Spleen (tissue), 11 donors: ENCODE measurements around the gene DCUN1D4. TPM values are rescaled to one million over a fixed set of nuclear protein-coding genes. Genes with fewer than 3 reads are reported as not detected.

Experiments used
- DNase-seq: peaks from one replicate; pipeline ENCODE4 v3.0.0-alpha.2; 2020
- H3K27ac ChIP-seq, 8 donors: fragments of 200-600 bp; sonication (generic) in 7 of 8; 1 replicate in 4 of 8; 2 replicates in 4 of 8; pipeline versions ENCODE4 v1.5.0 to v1.8.0; 2016 to 2021; ENCODE audit warnings: inconsistent platforms in 4 of 8, mild to moderate bottlenecking in 4 of 8, moderate library complexity in 1 of 8
- H3K27me3 ChIP-seq, 7 donors: fragments of 200-600 bp; sonication (generic) in 6 of 7; replicated peaks in 1 of 7; 1 replicate in 4 of 7; 2 replicates in 3 of 7; pipeline versions ENCODE4 v1.5.0 to v1.8.0; 2016 to 2021; ENCODE audit warnings: inconsistent platforms in 3 of 7, mild to moderate bottlenecking in 1 of 7
- H3K36me3 ChIP-seq, 6 donors: fragments of 200-600 bp; sonication (generic) in 5 of 6; 1 replicate in 4 of 6; 2 replicates in 2 of 6; pipeline versions ENCODE4 v1.5.0 to v1.8.0; 2016 to 2021; ENCODE audit warnings: inconsistent platforms in 2 of 6
- H3K4me1 ChIP-seq, 6 donors: fragments of 200-600 bp; sonication (generic) in 5 of 6; 1 replicate in 3 of 6; 2 replicates in 3 of 6; pipeline versions ENCODE4 v1.5.0 to v1.8.0; 2016 to 2021; ENCODE audit warnings: inconsistent platforms in 3 of 6
- H3K4me3 ChIP-seq, 8 donors: fragments of 200-600 bp; sonication (generic) in 7 of 8; 1 replicate in 4 of 8; 2 replicates in 4 of 8; pipeline versions ENCODE4 v1.5.0 to v1.8.0; 2016 to 2021; ENCODE audit warnings: inconsistent platforms in 4 of 8, mild to moderate bottlenecking in 4 of 8, moderate library complexity in 2 of 8
- H3K9me3 ChIP-seq, 8 donors: fragments of 200-600 bp; sonication (generic) in 7 of 8; 1 replicate in 4 of 8; 2 replicates in 4 of 8; pipeline versions ENCODE4 v1.5.0 to v1.8.0; 2016 to 2021; ENCODE audit warnings: inconsistent platforms in 4 of 8
- CTCF ChIP-seq, 11 experiments: fragments of 200-600 bp in 7 of 11; fragments of 450-650 bp in 4 of 11; sonication (generic) in 4 of 11; IDR thresholded peaks in 8 of 11; conservative IDR thresholded peaks in 3 of 11; 1 replicate in 7 of 11; 2 replicates in 4 of 11; pipeline versions ENCODE4 v1.4.0 to v1.8.0; 2016 to 2021; ENCODE audit warnings: antibody characterized with exemption in 11 of 11, inconsistent platforms in 4 of 11, mild to moderate bottlenecking in 1 of 11
- POLR2A ChIP-seq, 3 donors: fragments of 450-650 bp; IDR thresholded peaks; one replicate each; pipeline ENCODE4 v1.5.1; 2017; ENCODE audit warnings: antibody characterized with exemption in 3 of 3, mild to moderate bottlenecking in 1 of 3
- POLR2AphosphoS5 ChIP-seq, 3 donors: sonication (generic); formaldehyde crosslinking; IDR thresholded peaks; one replicate each; pipeline ENCODE4 v1.5.1; 2017; ENCODE audit warnings: antibody characterized with exemption in 3 of 3
- WGBS, 5 donors: extraction: QIAGEN DNeasy Blood & Tissue Kit in 3 of 5; methylation state at CpG; one replicate each; pipeline versions ENCODE4 v1.1.5 to v1.1.7; 2013 to 2018; 5-methylcytosine and 5-hydroxymethylcytosine counted together
- intact Hi-C: fragments of 100-400 bp; cut with DNase I; formaldehyde crosslinking; loops from one replicate; pipeline ENCODE4 v1.15.0; 2023; ENCODE audit warnings: low total_unique reads
- polyA plus RNA-seq, 3 donors: library from polyadenylated mRNA; stranded (reverse); fragments of 200-250 nt; gene quantifications; one replicate each; pipeline ENCODE4 v1.2.1, GENCODE V29; 2013
- total RNA-seq, 7 donors: library from RNA; depleted of rRNA in 3 of 7; stranded (reverse); fragments of >200 nt in 3 of 7; fragmentation: NEBNext Ultra II Directional in 4 of 7; extraction: Animal tissue kit (Norgen Biotek cat#: 25700) in 4 of 7; gene quantifications; one replicate each; pipeline versions ENCODE4 v1.1.0 to v1.2.1, GENCODE V29; 2016 to 2021
- donor health status: healthy with polysubstance abuse.
- donor health status: DM: no; HTN: no; CAD: no; lungs with moderate emphysema.
- donor health status: DM: no; HTN: no; CAD: no.
- donor health status: Bipolar disorder and iron deficiency.
- donor health status: healthy.
- donor health status: DM: no; HTN: no; CAD: no.
- donor health status: DM: yes; HTN: yes; CAD: no.

DCUN1D4 gene
- total and polyA plus RNA-seq, 10 donors, result 10.8 to 59.8 (median 43.7) TPM

GRCh38 chr4:51830156-51830720, 12.7 kb upstream of the DCUN1D4 start:
- Histone ChIP-seq H3K4me3 (no peak overlapping the region), H3K27ac (no peak overlapping the region), H3K27me3 (no peaks in the 10 kb centered on the region), H3K9me3 (no peaks in the 10 kb centered on the region), H3K4me1 (no peaks in the 10 kb centered on the region), H3K36me3 (no peaks in the 10 kb centered on the region)
- no peak for TF ChIP-seq POLR2A (IDR thresholded peaks at IDR 0.05)
- TF ChIP-seq POLR2AphosphoS5 (IDR thresholded peaks at IDR 0.05), result no peak
- no peak for TF ChIP-seq CTCF (IDR thresholded peaks at IDR 0.05 in 8 of 11, conservative IDR thresholded peaks at IDR 0.05 in 3 of 11)
- intact Hi-C loops, result no loop called here
- no peak for DNase-seq
- WGBS, 5 donors, result 58 to 67% (median 66%) methylated on average over 3 of the region's 3 CpGs

GRCh38 chr4:51831133-51831532, 11.8 kb upstream of the DCUN1D4 start:
- Histone ChIP-seq H3K27me3 (no peaks in the 10 kb centered on the region), H3K4me1 (no peaks in the 10 kb centered on the region), H3K27ac (no peak overlapping the region), H3K36me3 (no peaks in the 10 kb centered on the region), H3K9me3 (no peaks in the 10 kb centered on the region), H3K4me3 (no peak overlapping the region)
- intact Hi-C loops, result no loop called here
- no peak for TF ChIP-seq POLR2A (IDR thresholded peaks at IDR 0.05)
- TF ChIP-seq CTCF (IDR thresholded peaks at IDR 0.05 in 8 of 11, conservative IDR thresholded peaks at IDR 0.05 in 3 of 11), result peak; percentile 36 to 73 (median 59)
- WGBS, 5 donors, result 20 to 33% (median 25%) methylated on average over 3 of the region's 3 CpGs
- DNase-seq, result peak; percentile 80

GRCh38 chr4:51833236-51833635, 9.7 kb upstream of the DCUN1D4 start:
- no peaks in the 10 kb centered on the region for H3K27me3 ChIP-seq
- DNase-seq, result no peak
- no peaks in the 10 kb centered on the region for H3K4me1 ChIP-seq
- no peaks in the 10 kb centered on the region for H3K36me3 ChIP-seq
- H3K9me3 ChIP-seq, result no peaks in the 10 kb centered on the region
- H3K4me3 ChIP-seq, result no peak overlapping the region
- no peak for TF ChIP-seq POLR2AphosphoS5 (IDR thresholded peaks at IDR 0.05)
- TF ChIP-seq CTCF (IDR thresholded peaks at IDR 0.05 in 8 of 11, conservative IDR thresholded peaks at IDR 0.05 in 3 of 11), result no peak
- no peak for TF ChIP-seq POLR2A (IDR thresholded peaks at IDR 0.05)
- intact Hi-C loops, result no loop called here
- no peak overlapping the region for H3K27ac ChIP-seq

GRCh38 chr4:51835079-51835478, 7.9 kb upstream of the DCUN1D4 start:
- Histone ChIP-seq H3K27ac (no peak overlapping the region), H3K4me1 (no peaks in the 10 kb centered on the region), H3K4me3 (no peak overlapping the region), H3K36me3 (no peaks in the 10 kb centered on the region), H3K27me3 (no peaks in the 10 kb centered on the region), H3K9me3 (no peaks in the 10 kb centered on the region)
- no peak for DNase-seq
- TF ChIP-seq POLR2AphosphoS5 (IDR thresholded peaks at IDR 0.05) (no peak), POLR2A (IDR thresholded peaks at IDR 0.05) (no peak), CTCF (IDR thresholded peaks at IDR 0.05 in 8 of 11, conservative IDR thresholded peaks at IDR 0.05 in 3 of 11) (no peak)
- intact Hi-C loops, result no loop called here
- 93 to 100% (median 96%) methylated on average over 1 of the region's 1 CpG for WGBS, 5 donors
